Esophagus squamous epithelium (tissue), 5 donors: ENCODE results near the gene SEC14L1. TPM values are rescaled to one million over a fixed set of nuclear protein-coding genes. Genes with fewer than 3 reads are reported as not detected.
"Not testable (repeated sequence)": the region's sequence is repeated elsewhere in the genome, so short reads cannot be mapped to it uniquely, and the experiment has no call there.

Experiments
- DNase-seq: peaks from one replicate; lab custom pipeline; 2025; lab: John Stamatoyannopoulos, UW
- H3K27ac ChIP-seq, 4 donors: fragments of 200-600 bp; sonication (generic); one replicate each; pipeline ENCODE4 v1.5.1; 2016 to 2019; ENCODE audit warnings: mild to moderate bottlenecking in 1 of 4
- H3K27me3 ChIP-seq, 4 donors: fragments of 200-600 bp; sonication (generic); 1 replicate in 3 of 4; 2 replicates in 1 of 4; pipeline versions ENCODE4 v1.5.1 to v1.6.0; 2017 to 2021; ENCODE audit warnings: antibody characterized with exemption in 1 of 4
- H3K36me3 ChIP-seq, 3 donors: fragments of 200-600 bp; sonication (generic); one replicate each; pipeline ENCODE4 v1.5.1; 2016 to 2019
- H3K4me1 ChIP-seq, 3 donors: fragments of 200-600 bp; sonication (generic); one replicate each; pipeline ENCODE4 v1.5.1; 2017 to 2019
- H3K4me3 ChIP-seq, 4 donors: fragments of 200-600 bp; sonication (generic); 1 replicate in 3 of 4; 2 replicates in 1 of 4; pipeline ENCODE4 v1.5.1; 2016 to 2019; ENCODE audit warnings: mild to moderate bottlenecking in 2 of 4, moderate library complexity in 1 of 4
- H3K9me3 ChIP-seq, 3 donors: fragments of 200-600 bp; sonication (generic); one replicate each; pipeline ENCODE4 v1.5.1; 2016 to 2019
- CTCF ChIP-seq, 6 experiments: fragments of 450-650 bp in 4 of 6; fragments of 200-600 bp in 2 of 6; sonication (generic) in 2 of 6; IDR thresholded peaks; one replicate each; pipeline ENCODE4 v1.5.1; 2016 to 2019; ENCODE audit warnings: antibody characterized with exemption in 6 of 6, mild to moderate bottlenecking in 4 of 6, moderate library complexity in 4 of 6
- POLR2A ChIP-seq, 4 donors: fragments of 450-650 bp; IDR thresholded peaks; one replicate each; pipeline ENCODE4 v1.6.1; 2017; ENCODE audit warnings: antibody characterized with exemption in 4 of 4, mild to moderate bottlenecking in 4 of 4, moderate library complexity in 3 of 4
- WGBS, 2 donors: methylation state at CpG; one replicate each; pipeline ENCODE4 v1.1.5; 2018; 5-methylcytosine and 5-hydroxymethylcytosine counted together
- intact Hi-C: fragments of 100-400 bp; cut with DNase I; formaldehyde crosslinking; loops from one replicate; pipeline ENCODE4 v1.15.0; 2022
- total RNA-seq, 4 donors: library from RNA; depleted of rRNA; stranded (reverse); fragments of >200 nt; gene quantifications; one replicate each; pipeline ENCODE4 v1.1.0, GENCODE V29; 2016
- donor health status: DM: yes; HTN: yes; CAD: no.

SEC14L1 gene
- total RNA-seq, 4 donors from 2014 or later = 27.3 to 39.2 (median 32.8) TPM

DNA sequence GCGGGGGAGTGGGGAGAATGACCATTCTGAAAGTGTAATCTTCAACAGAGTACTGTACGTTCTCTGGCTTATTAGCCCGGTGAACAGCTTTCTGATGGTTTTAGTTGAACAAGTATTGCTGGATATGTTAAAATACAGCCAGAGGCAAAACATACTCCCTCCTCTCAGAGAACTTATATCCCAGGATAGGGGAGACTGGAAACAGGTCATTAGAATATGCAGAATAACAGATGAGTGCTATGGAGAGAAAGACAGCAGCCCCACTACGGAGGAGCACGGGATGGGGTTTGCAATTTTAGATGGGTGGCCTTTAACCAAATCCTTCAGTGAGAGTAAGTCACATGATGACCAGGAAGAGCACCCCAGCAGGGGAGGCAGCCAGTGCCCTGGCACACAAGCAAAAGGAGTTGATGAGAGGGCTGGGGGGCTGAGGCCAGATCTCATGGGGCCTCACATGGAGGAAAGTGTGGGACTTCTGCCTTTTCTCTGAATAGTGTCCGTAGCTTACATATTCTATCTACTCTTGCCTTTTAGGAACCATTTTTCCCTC lies 43.1 kb upstream of the SEC14L1 start:
- H3K4me1 ChIP-seq = peaks cover 0 to 46% (median 41%) of the 10 kb centered on the region in 3 donors
- no peaks in the 10 kb centered on the region for H3K9me3 ChIP-seq
- TF ChIP-seq CTCF (IDR thresholded peaks at IDR 0.05) = no peak
- TF ChIP-seq POLR2A (IDR thresholded peaks at IDR 0.05) = no peak
- intact Hi-C loops = no loop called here
- WGBS, 2 donors = 73 to 80% methylated on average over 5 to 6 of the region's 6 CpGs
- H3K27me3 ChIP-seq = no peaks in the 10 kb centered on the region
- peak overlapping the region in 3 of 4 donors; percentile 54 to 83 (median 79) for H3K27ac ChIP-seq
- peaks cover 14 to 36% (median 16%) of the 10 kb centered on the region in 3 donors for H3K36me3 ChIP-seq
- DNase-seq = no peak
- no peak overlapping the region for H3K4me3 ChIP-seq

DNA sequence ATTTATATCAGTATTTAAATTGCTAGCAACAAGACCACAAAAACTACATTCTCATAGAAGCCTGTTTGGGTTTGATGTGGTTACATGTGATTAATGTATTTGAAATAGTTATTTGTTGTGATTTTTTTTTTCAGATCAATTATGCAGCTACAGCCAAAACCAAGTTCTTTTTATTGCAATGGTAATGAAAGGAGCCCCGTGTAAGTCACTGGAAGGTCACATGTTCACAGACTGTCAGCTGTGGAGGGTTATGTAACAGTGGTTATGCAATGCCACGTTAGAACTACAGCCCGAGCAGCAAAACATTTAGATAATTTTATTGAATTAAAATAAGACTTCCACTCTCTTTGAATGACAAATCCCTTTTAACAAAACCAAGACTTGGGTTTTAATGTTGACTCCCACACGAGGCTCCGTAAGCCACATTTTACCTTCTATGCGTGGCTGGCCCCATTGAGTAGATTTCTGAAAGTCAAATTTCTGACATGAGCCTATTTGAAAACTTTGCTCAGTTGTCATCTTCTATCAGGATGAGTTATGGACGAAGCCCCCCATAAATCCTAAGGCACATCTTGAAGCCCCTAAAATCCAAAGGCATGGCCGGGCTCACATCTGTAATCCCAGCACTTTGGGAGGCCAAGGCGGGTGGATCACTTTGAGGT lies 41.8 kb upstream of the SEC14L1 start:
- H3K4me1 ChIP-seq = peaks cover 0 to 50% (median 41%) of the 10 kb centered on the region in 3 donors
- H3K4me3 ChIP-seq = no peak overlapping the region
- H3K9me3 ChIP-seq = no peaks in the 10 kb centered on the region
- no peak for DNase-seq
- H3K27me3 ChIP-seq = no peaks in the 10 kb centered on the region
- H3K36me3 ChIP-seq = peaks cover 7 to 23% (median 8%) of the 10 kb centered on the region in 3 donors
- WGBS, 2 donors = 30 to 51% methylated on average over 8 to 9 of the region's 9 CpGs
- peak overlapping the region; percentile 44 to 83 (median 66) for H3K27ac ChIP-seq
- TF ChIP-seq POLR2A (IDR thresholded peaks at IDR 0.05) (no peak), CTCF (IDR thresholded peaks at IDR 0.05) (no peak)
- intact Hi-C loops = no loop called here

GRCh38 chr17:77099997-77100396 lies 40.8 kb upstream of the SEC14L1 start:
- H3K9me3 ChIP-seq = no peaks in the 10 kb centered on the region
- H3K27me3 ChIP-seq = no peaks in the 10 kb centered on the region
- 82 to 83% methylated on average over 15 of the region's 15 CpGs for whole genome bisulfite sequencing, 2 donors
- H3K27ac ChIP-seq = peak overlapping the region; percentile 44 to 83 (median 66)
- TF ChIP-seq CTCF (IDR thresholded peaks at IDR 0.05) = no peak
- TF ChIP-seq POLR2A (IDR thresholded peaks at IDR 0.05) = peak in 2 of 4 donors; percentile 44 to 58
- H3K4me1 ChIP-seq = peaks cover 0 to 50% (median 41%) of the 10 kb centered on the region in 3 donors
- peaks cover 0 to 13% (median 3%) of the 10 kb centered on the region in 3 donors for H3K36me3 ChIP-seq
- intact Hi-C loops = no loop called here
- DNase-seq = no peak
- no peak overlapping the region for H3K4me3 ChIP-seq

GRCh38 chr17:77101521-77102410 lies 39.0 kb upstream of the SEC14L1 start:
- no peak for DNase-seq
- intact Hi-C loops = no loop called here
- Histone ChIP-seq H3K27me3 (no peaks in the 10 kb centered on the region), H3K9me3 (no peaks in the 10 kb centered on the region), H3K27ac (no peak overlapping the region), H3K36me3 (peaks cover 0 to 5% (median 0%) of the 10 kb centered on the region in 3 donors), H3K4me1 (peaks cover 0 to 39% (median 33%) of the 10 kb centered on the region in 3 donors), H3K4me3 (no peak overlapping the region)
- 77 to 89% methylated on average over 12 to 13 of the region's 15 CpGs for WGBS, 2 donors
- TF ChIP-seq CTCF (IDR thresholded peaks at IDR 0.05) = no peak
- TF ChIP-seq POLR2A (IDR thresholded peaks at IDR 0.05) = no peak

DNA sequence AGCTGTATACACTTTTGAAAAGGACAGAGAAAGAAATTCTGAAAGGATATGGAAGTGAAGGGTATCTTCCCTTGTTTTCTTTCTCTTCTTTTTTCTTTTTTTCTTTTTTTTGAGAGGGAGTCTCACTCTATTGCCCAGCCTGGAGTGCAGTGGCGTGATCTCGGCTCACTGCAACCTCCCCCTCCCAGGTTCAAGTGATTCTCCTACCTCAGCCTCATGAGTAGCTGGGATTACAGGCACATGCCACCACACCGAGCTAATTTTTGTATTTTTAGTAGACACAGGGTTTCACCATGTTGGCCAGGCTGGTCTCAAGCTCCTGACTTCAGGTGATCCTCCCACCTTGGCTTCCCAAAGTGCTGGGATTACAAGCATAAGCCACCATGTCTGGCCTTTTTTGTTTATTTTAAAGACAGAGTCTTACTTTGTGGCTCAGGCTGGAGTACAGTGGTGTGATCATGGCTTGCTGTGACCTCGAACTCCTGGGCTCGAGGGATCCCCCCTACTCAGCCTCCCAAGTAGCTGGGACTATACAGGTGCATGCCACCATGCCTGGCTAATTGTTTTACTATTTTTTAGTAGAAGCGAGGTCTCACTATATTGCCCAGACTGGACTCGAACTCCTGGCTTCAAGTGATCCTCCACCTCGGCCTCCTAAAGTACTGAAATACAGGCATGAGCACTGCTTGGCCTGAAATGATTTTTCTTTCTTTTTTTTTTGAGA lies 38.2 kb upstream of the SEC14L1 start:
- H3K9me3 ChIP-seq, intact Hi-C loops, H3K4me3 ChIP-seq, H3K27ac ChIP-seq, H3K36me3 ChIP-seq, DNase-seq, H3K27me3 ChIP-seq: not testable (repeated sequence)
- 93 to 94% methylated on average over 8 of the region's 8 CpGs for WGBS, 2 donors
- peaks cover 0 to 31% (median 25%) of the 10 kb centered on the region in 3 donors for H3K4me1 ChIP-seq
